GM12878 (cell line): Measurements from ENCODE around the gene C4orf51. TPM values are rescaled to one million over a fixed set of nuclear protein-coding genes. Genes with fewer than 3 reads are reported as not detected.

Experiments
- ATAC-seq: fragments of 200-7000 bp; cut with Tn5 transposase; 3 replicates; pipeline ENCODE4 v1.9.1; 2020; ENCODE audit warnings: mild to moderate bottlenecking, moderate library complexity
- BruUV-seq: library from RNA; stranded (reverse); fragments of 400-500 nt; replicated peaks from 2 replicates; lab custom pipeline; 2021; lab: Mats Ljungman, UMichigan
- CTCF ChIA-PET: fragments of 300-600 bp; sonication (Branson Sonifier 250); formaldehyde crosslinking; extraction: SDS; loops from one replicate; lab custom pipeline; 2021; ENCODE audit warnings: inconsistent platforms; lab: Yijun Ruan, JAX
- POLR2A ChIA-PET: fragments of 350-600 bp; formaldehyde crosslinking; extraction: SDS; loops from one replicate; lab custom pipeline; 2021; ENCODE audit warnings: inconsistent platforms; lab: Charles Lee
- RAD21 ChIA-PET: fragments of 300-600 bp; sonication (Branson Sonifier 250); formaldehyde crosslinking; loops from one replicate; lab custom pipeline; 2023; ENCODE audit warnings: antibody characterized with exemption; ENCODE audit not compliant: unreplicated experiment; lab: Charles Lee
- SMC1A ChIA-PET: fragments of 300-600 bp; sonication (Branson Sonifier 250); formaldehyde crosslinking; loops from one replicate; lab custom pipeline; 2023; ENCODE audit not compliant: unreplicated experiment, uncharacterized antibody; lab: Charles Lee
- DNase-seq: peaks from one replicate; pipeline ENCODE4 v3.0.0-alpha.2; 2011; ENCODE audit warnings: low read depth, low spot score
- FAIRE-seq: peaks from 3 replicates; lab custom pipeline; 2011; peaks lifted over from hg19 to GRCh38; lab: Jason Lieb, UNC
- H2AFZ ChIP-seq: 2 replicates; pipeline ENCODE4 v1.6.0; 2011; ENCODE audit warnings: low read depth, low read length, control low read depth; ENCODE audit not compliant: control insufficient read depth
- H3K27ac ChIP-seq: 2 replicates; pipeline ENCODE4 v1.5.1; 2011; ENCODE audit warnings: control low read depth; ENCODE audit not compliant: control insufficient read depth, insufficient read depth
- H3K27me3 ChIP-seq, 2 experiments: replicated peaks in 1 of 2; 2 replicates each; pipeline versions ENCODE4 v1.6.0 to v1.6.1; 2011; ENCODE audit warnings: low read length in 1 of 2; ENCODE audit not compliant: control insufficient read depth in 2 of 2, insufficient read depth in 2 of 2
- H3K36me3 ChIP-seq, 2 experiments: 2 replicates each; pipeline ENCODE4 v1.5.1; 2011; ENCODE audit warnings: low read length in 1 of 2; ENCODE audit not compliant: control insufficient read depth in 2 of 2, insufficient read depth in 2 of 2
- H3K4me1 ChIP-seq: 2 replicates; pipeline ENCODE4 v1.6.1; 2011; ENCODE audit warnings: mild to moderate bottlenecking, low read length, moderate library complexity, mixed read lengths; ENCODE audit not compliant: control insufficient read depth, insufficient read depth
- H3K4me2 ChIP-seq: 2 replicates; pipeline ENCODE4 v1.6.0; 2011; ENCODE audit warnings: control low read depth; ENCODE audit not compliant: control insufficient read depth, insufficient read depth
- H3K4me3 ChIP-seq: fragments of 200-600 bp; sonication (generic); 2 replicates; pipeline ENCODE4 v1.5.1; 2016
- H3K79me2 ChIP-seq: 2 replicates; pipeline ENCODE4 v1.6.0; 2011; ENCODE audit warnings: low read length; ENCODE audit not compliant: control insufficient read depth, insufficient read depth
- H3K9ac ChIP-seq: 2 replicates; pipeline ENCODE4 v1.8.0; 2011; ENCODE audit warnings: low read length, control low read depth, mixed read lengths; ENCODE audit not compliant: control insufficient read depth, insufficient read depth
- H3K9me3 ChIP-seq: replicated peaks from 3 replicates; pipeline ENCODE4 v1.5.1; 2011; ENCODE audit warnings: mild to moderate bottlenecking, low read length; ENCODE audit not compliant: control insufficient read depth, insufficient read depth
- H4K20me1 ChIP-seq: 2 replicates; pipeline ENCODE4 v1.6.0; 2011; ENCODE audit not compliant: control insufficient read depth, insufficient read depth
- CBX3 ChIP-seq: fragments of 200-600 bp; sonication (generic); IDR thresholded peaks from 2 replicates; pipeline ENCODE4 v1.6.1; 2016; ENCODE audit warnings: low read depth, borderline replicate concordance
- DPF2 ChIP-seq: fragments of 450-650 bp; IDR thresholded peaks from 2 replicates; pipeline ENCODE4 v1.6.1; 2017; ENCODE audit warnings: mild to moderate bottlenecking
- GABPA ChIP-seq: IDR thresholded peaks from 2 replicates; pipeline ENCODE4 v1.6.1; 2014; ENCODE audit warnings: antibody characterized with exemption, low read depth, mild to moderate bottlenecking, inconsistent platforms
- HDAC6 ChIP-seq: fragments of 200-600 bp; sonication (generic); IDR thresholded peaks from one replicate; pipeline ENCODE4 v1.8.0; 2017; ENCODE audit warnings: antibody characterized with exemption; ENCODE audit not compliant: unreplicated experiment
- MEF2A ChIP-seq: IDR thresholded peaks from 2 replicates; pipeline ENCODE4 v1.6.1; 2011; ENCODE audit warnings: low read depth, mild to moderate bottlenecking, low read length, moderate library complexity; ENCODE audit not compliant: insufficient read depth
- MXI1 ChIP-seq: fragments of 150-350 bp; IDR thresholded peaks from 2 replicates; pipeline ENCODE4 v1.6.1; 2011; ENCODE audit warnings: low read depth, mild to moderate bottlenecking, inconsistent platforms, low read length, improper control_type of control experiment
- MYB ChIP-seq: fragments of 150-350 bp; IDR thresholded peaks from 2 replicates; pipeline ENCODE4 v1.6.1; 2014; ENCODE audit warnings: mild to moderate bottlenecking, low read depth, low read length, borderline replicate concordance
- NFIC ChIP-seq: IDR thresholded peaks from 2 replicates; pipeline ENCODE4 v1.6.1; 2012; ENCODE audit warnings: low read depth, mild to moderate bottlenecking, inconsistent platforms, low read length, moderate library complexity
- NFYB ChIP-seq: IDR thresholded peaks from 2 replicates; pipeline ENCODE4 v1.6.1; 2011; ENCODE audit warnings: low read depth, mild to moderate bottlenecking, low read length, improper control_type of control experiment, moderate library complexity; ENCODE audit not compliant: insufficient read depth
- NR2F1 ChIP-seq: fragments of 450-650 bp; conservative IDR thresholded peaks from 2 replicates; pipeline ENCODE4 v1.6.1; 2017; ENCODE audit warnings: mild to moderate bottlenecking
- PAX8 ChIP-seq: fragments of 450-650 bp; IDR thresholded peaks from 2 replicates; pipeline ENCODE4 v1.6.1; 2017; ENCODE audit warnings: mild to moderate bottlenecking, moderate library complexity
- RAD51 ChIP-seq: fragments of 450-650 bp; IDR thresholded peaks from 2 replicates; pipeline ENCODE4 v1.6.1; 2016; ENCODE audit warnings: moderate library complexity, mild to moderate bottlenecking, inconsistent platforms
- SUZ12 ChIP-seq: fragments of 200-600 bp; sonication (generic); IDR thresholded peaks from one replicate; pipeline ENCODE4 v1.6.1; 2018; ENCODE audit warnings: antibody characterized with exemption, mild to moderate bottlenecking; ENCODE audit not compliant: unreplicated experiment
- YY1 ChIP-seq: IDR thresholded peaks from 2 replicates; pipeline ENCODE4 v1.6.1; 2011; ENCODE audit warnings: low read depth, mild to moderate bottlenecking, low read length
- WGBS: methylation state at CpG from one replicate; pipeline ENCODE4 v1.1.6; 2016; ENCODE audit warnings: low lambda C conversion rate; ENCODE audit not compliant: insufficient replicate concordance, insufficient coverage; ENCODE audit errors: missing lambda C conversion rate; 5-methylcytosine and 5-hydroxymethylcytosine counted together
- in situ Hi-C: fragments of 300-500 bp; cut with MboI; formaldehyde crosslinking; loops from 9 replicates; pipeline ENCODE4 v1.14.3; 2018; ENCODE audit warnings: mixed read lengths
- intact Hi-C: fragments of 100-400 bp; cut with micrococcal nuclease; formaldehyde crosslinking; loops from one replicate; pipeline ENCODE4 v1.14.2; 2022; ENCODE audit not compliant: unreplicated experiment
- polyA plus RNA-seq, 11 experiments: library from polyadenylated mRNA; depleted of rRNA in 4 of 11; unstranded in 6 of 11; stranded (reverse) in 5 of 11; fragments of >200 nt; fragmentation: Nextera tagmentation in 4 of 11; fragmentation: Illumina TruSeq in 1 of 11; extraction: Ambion mirVana in 4 of 11; extraction: Trizol in 1 of 11; gene quantifications; 1 replicate in 1 of 11; 2 replicates in 10 of 11; pipeline versions ENCODE4 v1.2.1 to v1.2.3, GENCODE V29; 2011 to 2016; ENCODE audit warnings: inconsistent platforms in 2 of 11, missing spikeins in 2 of 11, low read depth in 1 of 11
- total RNA-seq, 4 experiments: library from RNA; depleted of rRNA in 3 of 4; stranded (reverse); fragments of >200 nt in 3 of 4; fragmentation: Illumina TruSeq in 1 of 4; extraction: Trizol in 1 of 4; gene quantifications; 2 replicates each; pipeline versions ENCODE4 v1.2.1 to v1.2.3, GENCODE V29; 2013 to 2021
- TF ChIP-seq, protein P1 (sequence below): fragments of 450-650 bp; IDR thresholded peaks from 2 replicates; pipeline ENCODE4 v1.6.1; 2017; ENCODE audit warnings: borderline replicate concordance
- TF ChIP-seq, protein P2 (sequence below): fragments of 450-650 bp; IDR thresholded peaks from 2 replicates; pipeline ENCODE4 v1.6.1; 2017; ENCODE audit warnings: mild to moderate bottlenecking, moderate library complexity

C4orf51 gene
- total and polyA plus RNA-seq, 10 of the 15 experiments (the other 5 are each of a cell fraction or from before 2014, with no cell fraction given) = not detected

DNA sequence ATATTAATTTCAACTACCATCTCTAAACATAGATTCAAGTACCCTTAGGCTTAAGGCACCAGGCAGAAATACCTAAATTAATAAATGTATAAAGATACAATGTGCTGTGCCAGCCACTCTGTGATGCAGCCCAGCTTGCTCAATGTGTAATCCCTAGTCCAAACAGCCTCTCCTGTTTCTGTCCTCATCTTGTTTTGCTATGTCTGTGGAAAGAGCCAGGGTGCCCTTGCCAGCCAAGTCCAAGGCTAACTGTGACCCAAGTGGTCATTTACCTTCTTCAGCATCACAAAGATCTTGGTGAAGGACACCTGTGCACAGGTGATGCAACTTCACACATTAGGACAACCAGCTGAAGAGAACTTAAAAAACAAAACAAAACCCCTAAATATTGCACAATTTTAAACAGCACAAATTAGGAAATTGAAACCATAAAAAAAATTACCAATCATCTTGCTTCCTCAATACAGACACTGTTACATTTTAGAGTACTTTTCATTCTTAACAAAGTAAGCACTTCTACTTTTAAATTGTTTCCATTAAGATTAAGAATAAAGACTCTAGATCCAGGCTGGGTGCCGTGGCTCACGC is 89.6 kb downstream of the C4orf51 start:
- H3K9ac ChIP-seq = no peak overlapping the region
- POLR2A ChIA-PET = no interaction called here

More for the DNA sequence above, 89.6 kb downstream of the C4orf51 start:
- TF ChIP-seq YY1 (no peak), MEF2A (no peak), RAD51 (no peak), NFIC (no peak), GABPA (no peak), NFYB (no peak), CBX3 (no peak), NR2F1 (no peak), MXI1 (no peak), PAX8 (no peak), SUZ12 (no peak), HDAC6 (no peak), DPF2 (no peak), MYB (no peak)
- TF ChIP-seq, protein P1, sequence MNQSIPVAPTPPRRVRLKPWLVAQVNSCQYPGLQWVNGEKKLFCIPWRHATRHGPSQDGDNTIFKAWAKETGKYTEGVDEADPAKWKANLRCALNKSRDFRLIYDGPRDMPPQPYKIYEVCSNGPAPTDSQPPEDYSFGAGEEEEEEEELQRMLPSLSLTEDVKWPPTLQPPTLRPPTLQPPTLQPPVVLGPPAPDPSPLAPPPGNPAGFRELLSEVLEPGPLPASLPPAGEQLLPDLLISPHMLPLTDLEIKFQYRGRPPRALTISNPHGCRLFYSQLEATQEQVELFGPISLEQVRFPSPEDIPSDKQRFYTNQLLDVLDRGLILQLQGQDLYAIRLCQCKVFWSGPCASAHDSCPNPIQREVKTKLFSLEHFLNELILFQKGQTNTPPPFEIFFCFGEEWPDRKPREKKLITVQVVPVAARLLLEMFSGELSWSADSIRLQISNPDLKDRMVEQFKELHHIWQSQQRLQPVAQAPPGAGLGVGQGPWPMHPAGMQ = no peak
- TF ChIP-seq, protein P2, sequence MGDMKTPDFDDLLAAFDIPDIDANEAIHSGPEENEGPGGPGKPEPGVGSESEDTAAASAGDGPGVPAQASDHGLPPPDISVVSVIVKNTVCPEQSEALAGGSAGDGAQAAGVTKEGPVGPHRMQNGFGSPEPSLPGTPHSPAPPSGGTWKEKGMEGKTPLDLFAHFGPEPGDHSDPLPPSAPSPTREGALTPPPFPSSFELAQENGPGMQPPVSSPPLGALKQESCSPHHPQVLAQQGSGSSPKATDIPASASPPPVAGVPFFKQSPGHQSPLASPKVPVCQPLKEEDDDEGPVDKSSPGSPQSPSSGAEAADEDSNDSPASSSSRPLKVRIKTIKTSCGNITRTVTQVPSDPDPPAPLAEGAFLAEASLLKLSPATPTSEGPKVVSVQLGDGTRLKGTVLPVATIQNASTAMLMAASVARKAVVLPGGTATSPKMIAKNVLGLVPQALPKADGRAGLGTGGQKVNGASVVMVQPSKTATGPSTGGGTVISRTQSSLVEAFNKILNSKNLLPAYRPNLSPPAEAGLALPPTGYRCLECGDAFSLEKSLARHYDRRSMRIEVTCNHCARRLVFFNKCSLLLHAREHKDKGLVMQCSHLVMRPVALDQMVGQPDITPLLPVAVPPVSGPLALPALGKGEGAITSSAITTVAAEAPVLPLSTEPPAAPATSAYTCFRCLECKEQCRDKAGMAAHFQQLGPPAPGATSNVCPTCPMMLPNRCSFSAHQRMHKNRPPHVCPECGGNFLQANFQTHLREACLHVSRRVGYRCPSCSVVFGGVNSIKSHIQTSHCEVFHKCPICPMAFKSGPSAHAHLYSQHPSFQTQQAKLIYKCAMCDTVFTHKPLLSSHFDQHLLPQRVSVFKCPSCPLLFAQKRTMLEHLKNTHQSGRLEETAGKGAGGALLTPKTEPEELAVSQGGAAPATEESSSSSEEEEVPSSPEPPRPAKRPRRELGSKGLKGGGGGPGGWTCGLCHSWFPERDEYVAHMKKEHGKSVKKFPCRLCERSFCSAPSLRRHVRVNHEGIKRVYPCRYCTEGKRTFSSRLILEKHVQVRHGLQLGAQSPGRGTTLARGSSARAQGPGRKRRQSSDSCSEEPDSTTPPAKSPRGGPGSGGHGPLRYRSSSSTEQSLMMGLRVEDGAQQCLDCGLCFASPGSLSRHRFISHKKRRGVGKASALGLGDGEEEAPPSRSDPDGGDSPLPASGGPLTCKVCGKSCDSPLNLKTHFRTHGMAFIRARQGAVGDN = no peak
- Histone ChIP-seq H3K27ac (no peak overlapping the region), H2AFZ (no peak overlapping the region), H3K27me3 (no peaks in the 10 kb centered on the region), H3K36me3 (peaks cover 13 to 28% of the 10 kb centered on the region in 2 experiments), H3K79me2 (no peaks in the 10 kb centered on the region), H3K9me3 (peaks cover 4% of the 10 kb centered on the region; the same call in 2 of the 3 replicates), H3K4me2 (no peak overlapping the region), H3K4me3 (no peak overlapping the region), H3K4me1 (peaks cover 28% of the 10 kb centered on the region), H4K20me1 (no peaks in the 10 kb centered on the region)
- FAIRE-seq (no peak), ATAC-seq (no peak), DNase-seq (no peak)
- CTCF ChIA-PET = interaction anchor here (1.0 to 1.3 kb wide), 2 partner anchors 113 to 116 kb away, joined by 3 read pairs; no protein-coding TSS in a partner anchor
- intact Hi-C loops (no loop called here), in situ Hi-C loops (no loop called here)
- BruUV-seq = no TSS peak
- RAD21 ChIA-PET = interaction anchor here (0.6 kb wide), 1 partner anchor 32 kb away, joined by 3 read pairs; no protein-coding TSS in a partner anchor
- SMC1A ChIA-PET = interaction anchor here (1.2 to 1.7 kb wide), 2 partner anchors 34 to 58 kb away, joined by 3 to 4 read pairs; no protein-coding TSS in a partner anchor
- 97% methylated on average over 2 of the region's 2 CpGs for whole genome bisulfite sequencing
